Measurements from ENCODE around the gene PAQR6.

Gene PAQR6

GRCh38 chr1:156233426-156234127, 14.3 kb downstream of the PAQR6 start:
- Histone ChIP-seq H3K36me3 (ENCODE audit: control insufficient read depth, insufficient read depth, low read length) (peaks cover 14% of the 10 kb centered on the region), H3K4me1 (ENCODE audit: control insufficient read depth, insufficient read depth, low read length) (no peaks in the 10 kb centered on the region), H3K9me3 (ENCODE audit: control insufficient read depth, insufficient read depth, low read length) (no peaks in the 10 kb centered on the region), H3K27me3 (ENCODE audit: control insufficient read depth, insufficient read depth, low read length) (no peaks in the 10 kb centered on the region), H3K27ac (ENCODE audit: low read length) (no peak overlapping the region), H3K4me3 (ENCODE audit: low read length) (no peak overlapping the region)
- no CpG with 5 or more reads among the region's 5 CpGs for WGBS (ENCODE audit: insufficient coverage, insufficient read length)
- DNase-seq (ENCODE audit: low read depth, low spot score), result no peak

GRCh38 chr1:156232201-156232894, 15.5 kb downstream of the PAQR6 start:
- no CpG with 5 or more reads among the region's 12 CpGs for WGBS (ENCODE audit: insufficient coverage, insufficient read length)
- peaks cover 13% of the 10 kb centered on the region for H3K36me3 ChIP-seq (ENCODE audit: control insufficient read depth, insufficient read depth, low read length)
- H3K9me3 ChIP-seq (ENCODE audit: control insufficient read depth, insufficient read depth, low read length), result no peaks in the 10 kb centered on the region
- no peaks in the 10 kb centered on the region for H3K27me3 ChIP-seq (ENCODE audit: control insufficient read depth, insufficient read depth, low read length)
- H3K4me3 ChIP-seq (ENCODE audit: low read length), result no peak overlapping the region
- no peak overlapping the region for H3K27ac ChIP-seq (ENCODE audit: low read length)
- DNase-seq (ENCODE audit: low read depth, low spot score), result no peak
- no peaks in the 10 kb centered on the region for H3K4me1 ChIP-seq (ENCODE audit: control insufficient read depth, insufficient read depth, low read length)

GRCh38 chr1:156230473-156230837, 17.4 kb downstream of the PAQR6 start:
- peaks cover 8% of the 10 kb centered on the region; the same call in 1 of the 2 replicates for H3K36me3 ChIP-seq (ENCODE audit: control insufficient read depth, insufficient read depth, low read length)
- WGBS (ENCODE audit: insufficient coverage, insufficient read length), result no CpG with 5 or more reads among the region's 1 CpG
- no peaks in the 10 kb centered on the region for H3K4me1 ChIP-seq (ENCODE audit: control insufficient read depth, insufficient read depth, low read length)
- H3K4me3 ChIP-seq (ENCODE audit: low read length), result no peak overlapping the region
- H3K27me3 ChIP-seq (ENCODE audit: control insufficient read depth, insufficient read depth, low read length), result no peaks in the 10 kb centered on the region
- no peak overlapping the region for H3K27ac ChIP-seq (ENCODE audit: low read length)
- no peaks in the 10 kb centered on the region for H3K9me3 ChIP-seq (ENCODE audit: control insufficient read depth, insufficient read depth, low read length)
- DNase-seq (ENCODE audit: low read depth, low spot score), result no peak

- no peaks in the 10 kb centered on the region for H3K4me1 ChIP-seq (ENCODE audit: control insufficient read depth, insufficient read depth, low read length)
- DNase-seq (ENCODE audit: low read depth, low spot score), result no peak
- H3K9me3 ChIP-seq (ENCODE audit: control insufficient read depth, insufficient read depth, low read length), result no peaks in the 10 kb centered on the region
- WGBS (ENCODE audit: insufficient coverage, insufficient read length), result no CpG with 5 or more reads among the region's 11 CpGs
- no peak overlapping the region for H3K27ac ChIP-seq (ENCODE audit: low read length)
- no peaks in the 10 kb centered on the region for H3K27me3 ChIP-seq (ENCODE audit: control insufficient read depth, insufficient read depth, low read length)
- peaks cover 8% of the 10 kb centered on the region; the same call in 1 of the 2 replicates for H3K36me3 ChIP-seq (ENCODE audit: control insufficient read depth, insufficient read depth, low read length)
- H3K4me3 ChIP-seq (ENCODE audit: low read length), result no peak overlapping the region
Observed at GRCh38 chr1:156229809-156230472, 17.9 kb downstream of the PAQR6 start.

- Histone ChIP-seq H3K9me3 (ENCODE audit: control insufficient read depth, insufficient read depth, low read length) (no peaks in the 10 kb centered on the region), H3K4me3 (ENCODE audit: low read length) (no peak overlapping the region), H3K4me1 (ENCODE audit: control insufficient read depth, insufficient read depth, low read length) (no peaks in the 10 kb centered on the region), H3K27ac (ENCODE audit: low read length) (no peak overlapping the region), H3K36me3 (ENCODE audit: control insufficient read depth, insufficient read depth, low read length) (peaks cover 11% of the 10 kb centered on the region; the same call in 1 of the 2 replicates), H3K27me3 (ENCODE audit: control insufficient read depth, insufficient read depth, low read length) (no peaks in the 10 kb centered on the region)
- WGBS (ENCODE audit: insufficient coverage, insufficient read length), result no CpG with 5 or more reads among the region's 7 CpGs
- no peak for DNase-seq (ENCODE audit: low read depth, low spot score)
Observed at GRCh38 chr1:156228501-156228900, 19.4 kb downstream of the PAQR6 start.

GRCh38 chr1:156226782-156227181, 21.1 kb downstream of the PAQR6 start:
- Histone ChIP-seq H3K27me3 (ENCODE audit: control insufficient read depth, insufficient read depth, low read length) (no peaks in the 10 kb centered on the region), H3K27ac (ENCODE audit: low read length) (no peak overlapping the region), H3K4me3 (ENCODE audit: low read length) (no peak overlapping the region), H3K4me1 (ENCODE audit: control insufficient read depth, insufficient read depth, low read length) (no peaks in the 10 kb centered on the region), H3K36me3 (ENCODE audit: control insufficient read depth, insufficient read depth, low read length) (peaks cover 19% of the 10 kb centered on the region; the same call in 1 of the 2 replicates), H3K9me3 (ENCODE audit: control insufficient read depth, insufficient read depth, low read length) (no peaks in the 10 kb centered on the region)
- DNase-seq (ENCODE audit: low read depth, low spot score), result no peak
- WGBS (ENCODE audit: insufficient coverage, insufficient read length), result no CpG with 5 or more reads among the region's 4 CpGs

GRCh38 chr1:156226116-156226538, 21.7 kb downstream of the PAQR6 start:
- Histone ChIP-seq H3K9me3 (ENCODE audit: control insufficient read depth, insufficient read depth, low read length) (no peaks in the 10 kb centered on the region), H3K4me1 (ENCODE audit: control insufficient read depth, insufficient read depth, low read length) (no peaks in the 10 kb centered on the region), H3K36me3 (ENCODE audit: control insufficient read depth, insufficient read depth, low read length) (peaks cover 21% of the 10 kb centered on the region; the same call in 1 of the 2 replicates), H3K4me3 (ENCODE audit: low read length) (no peak overlapping the region), H3K27ac (ENCODE audit: low read length) (no peak overlapping the region), H3K27me3 (ENCODE audit: control insufficient read depth, insufficient read depth, low read length) (no peaks in the 10 kb centered on the region)
- no peak for DNase-seq (ENCODE audit: low read depth, low spot score)
- no CpG with 5 or more reads among the region's 2 CpGs for whole genome bisulfite sequencing (ENCODE audit: insufficient coverage, insufficient read length)

GRCh38 chr1:156225677-156226014, 22.2 kb downstream of the PAQR6 start:
- no peak overlapping the region for H3K4me3 ChIP-seq (ENCODE audit: low read length)
- no CpG with 5 or more reads among the region's 2 CpGs for WGBS (ENCODE audit: insufficient coverage, insufficient read length)
- no peaks in the 10 kb centered on the region for H3K4me1 ChIP-seq (ENCODE audit: control insufficient read depth, insufficient read depth, low read length)
- H3K27ac ChIP-seq (ENCODE audit: low read length), result no peak overlapping the region
- H3K27me3 ChIP-seq (ENCODE audit: control insufficient read depth, insufficient read depth, low read length), result no peaks in the 10 kb centered on the region
- DNase-seq (ENCODE audit: low read depth, low spot score), result no peak
- H3K36me3 ChIP-seq (ENCODE audit: control insufficient read depth, insufficient read depth, low read length), result peaks cover 21% of the 10 kb centered on the region; the same call in 1 of the 2 replicates
- H3K9me3 ChIP-seq (ENCODE audit: control insufficient read depth, insufficient read depth, low read length), result no peaks in the 10 kb centered on the region

GRCh38 chr1:156221986-156222692, 25.7 kb downstream of the PAQR6 start:
- no peak for DNase-seq (ENCODE audit: low read depth, low spot score)
- Histone ChIP-seq H3K27me3 (ENCODE audit: control insufficient read depth, insufficient read depth, low read length) (no peaks in the 10 kb centered on the region), H3K4me3 (ENCODE audit: low read length) (no peak overlapping the region), H3K27ac (ENCODE audit: low read length) (no peak overlapping the region), H3K36me3 (ENCODE audit: control insufficient read depth, insufficient read depth, low read length) (peaks cover 16% of the 10 kb centered on the region; the same call in 1 of the 2 replicates), H3K9me3 (ENCODE audit: control insufficient read depth, insufficient read depth, low read length) (no peaks in the 10 kb centered on the region), H3K4me1 (ENCODE audit: control insufficient read depth, insufficient read depth, low read length) (no peaks in the 10 kb centered on the region)
- no CpG with 5 or more reads among the region's 13 CpGs for WGBS (ENCODE audit: insufficient coverage, insufficient read length)

GRCh38 chr1:156220226-156220625, 27.6 kb downstream of the PAQR6 start:
- DNase-seq (ENCODE audit: low read depth, low spot score), result no peak
- H3K9me3 ChIP-seq (ENCODE audit: control insufficient read depth, insufficient read depth, low read length), result no peaks in the 10 kb centered on the region
- no peak overlapping the region for H3K4me3 ChIP-seq (ENCODE audit: low read length)
- no peaks in the 10 kb centered on the region for H3K27me3 ChIP-seq (ENCODE audit: control insufficient read depth, insufficient read depth, low read length)
- H3K4me1 ChIP-seq (ENCODE audit: control insufficient read depth, insufficient read depth, low read length), result no peaks in the 10 kb centered on the region
- no peak overlapping the region for H3K27ac ChIP-seq (ENCODE audit: low read length)
- H3K36me3 ChIP-seq (ENCODE audit: control insufficient read depth, insufficient read depth, low read length), result peaks cover 12% of the 10 kb centered on the region; the same call in 1 of the 2 replicates
- no CpG with 5 or more reads among the region's 9 CpGs for WGBS (ENCODE audit: insufficient coverage, insufficient read length)
